K562 (cell line): ENCODE measurements around the gene NRSN2. TPM values are rescaled to one million over a fixed set of nuclear protein-coding genes. Genes with fewer than 3 reads are reported as not detected.

Experiments
- FOXK1 ChIP-seq: sonication (generic); formaldehyde crosslinking; IDR thresholded peaks from 2 replicates; pipeline ENCODE4 v1.8.0; 2022; ENCODE audit warnings: missing genetic modification reagents, mild to moderate bottlenecking, borderline replicate concordance
- FOXM1 ChIP-seq, 2 experiments: fragments of 450-650 bp in 1 of 2; sonication (generic) in 1 of 2; formaldehyde crosslinking in 1 of 2; IDR thresholded peaks; 2 replicates each; pipeline versions ENCODE4 v1.6.1 to v1.9.0; 2017 to 2022; ENCODE audit warnings: low read depth in 2 of 2, mild to moderate bottlenecking in 2 of 2, missing genetic modification reagents in 1 of 2, moderate library complexity in 1 of 2
- HOMEZ ChIP-seq: fragments of 250-450 bp; sonication (Bioruptor Pico); IDR thresholded peaks from 2 replicates; pipeline ENCODE4 v1.4.0; 2020; ENCODE audit warnings: mild to moderate bottlenecking, moderate library complexity
- JUND ChIP-seq, 2 experiments: IDR thresholded peaks; 2 replicates in 1 of 2; 3 replicates in 1 of 2; pipeline ENCODE4 v1.6.1; 2011; ENCODE audit warnings: borderline replicate concordance in 2 of 2, low read depth in 2 of 2, low read length in 2 of 2, improper control_type of control experiment in 1 of 2, missing biosample characterization in 1 of 2, missing genetic modification characterization in 1 of 2, missing genetic modification reagents in 1 of 2
- MAZ ChIP-seq, 2 experiments: fragments of 450-650 bp in 1 of 2; sonication (generic) in 1 of 2; formaldehyde crosslinking; IDR thresholded peaks in 1 of 2; conservative IDR thresholded peaks in 1 of 2; 2 replicates each; pipeline versions ENCODE4 v1.4.0 to v1.5.0; 2020; ENCODE audit warnings: mild to moderate bottlenecking in 1 of 2, missing genetic modification reagents in 1 of 2
- MEIS2 ChIP-seq: fragments of 450-650 bp; IDR thresholded peaks from 2 replicates; pipeline ENCODE4 v1.6.1; 2014; ENCODE audit warnings: mild to moderate bottlenecking; ENCODE audit not compliant: partially characterized antibody
- MGA ChIP-seq: fragments of 450-650 bp; IDR thresholded peaks from 2 replicates; pipeline ENCODE4 v1.6.1; 2016; ENCODE audit warnings: mild to moderate bottlenecking, moderate library complexity
- NCOA1 ChIP-seq: fragments of 450-650 bp; IDR thresholded peaks from 2 replicates; pipeline ENCODE4 v1.6.1; 2016; ENCODE audit warnings: low read depth
- SMARCE1 ChIP-seq: fragments of 450-650 bp; IDR thresholded peaks from 2 replicates; pipeline ENCODE4 v1.7.1; 2016; ENCODE audit warnings: mild to moderate bottlenecking
- SOX6 ChIP-seq: fragments of 450-650 bp; IDR thresholded peaks from 2 replicates; pipeline ENCODE4 v1.6.1; 2014; ENCODE audit warnings: mild to moderate bottlenecking
- SP2 ChIP-seq: IDR thresholded peaks from 2 replicates; pipeline ENCODE4 v1.6.1; 2011; ENCODE audit warnings: mild to moderate bottlenecking, low read depth, low read length, moderate library complexity; ENCODE audit not compliant: poor library complexity, severe bottlenecking; ENCODE audit errors: extremely low read depth
- TRIM24 ChIP-seq, 2 experiments: fragments of 450-650 bp; IDR thresholded peaks; 2 replicates each; pipeline ENCODE4 v1.6.1; 2016
- ZNF184 ChIP-seq: sonication (generic); formaldehyde crosslinking; IDR thresholded peaks from 2 replicates; pipeline ENCODE4 v1.5.0; 2020; ENCODE audit warnings: missing genetic modification reagents
- polyA plus RNA-seq, 8 experiments: library from polyadenylated mRNA; depleted of rRNA in 4 of 8; stranded (reverse) in 5 of 8; unstranded in 3 of 8; fragments of >200 nt; fragmentation: Nextera tagmentation in 2 of 8; fragmentation: Illumina TruSeq in 1 of 8; extraction: Ambion mirVana in 2 of 8; extraction: Trizol in 1 of 8; gene quantifications; 2 replicates each; pipeline versions ENCODE4 v1.2.1 to v1.2.3, GENCODE V29; 2011 to 2014; ENCODE audit warnings: inconsistent platforms in 1 of 8, missing spikeins in 1 of 8
- total RNA-seq, 7 experiments: library from RNA; depleted of rRNA in 6 of 7; stranded (reverse); fragments of >200 nt in 6 of 7; fragmentation: Illumina TruSeq in 2 of 7; extraction: Trizol in 2 of 7; gene quantifications; 2 replicates each; pipeline versions ENCODE4 v1.2.1 to v1.2.3, GENCODE V29; 2011 to 2021; ENCODE audit warnings: low replicate concordance in 1 of 7

The NRSN2 gene
- total and polyA plus RNA-seq, 9 of the 15 experiments (the other 6 are each of a cell fraction or from before 2014, with no cell fraction given) = 7.5 to 29.7 (median 11.1) TPM

DNA sequence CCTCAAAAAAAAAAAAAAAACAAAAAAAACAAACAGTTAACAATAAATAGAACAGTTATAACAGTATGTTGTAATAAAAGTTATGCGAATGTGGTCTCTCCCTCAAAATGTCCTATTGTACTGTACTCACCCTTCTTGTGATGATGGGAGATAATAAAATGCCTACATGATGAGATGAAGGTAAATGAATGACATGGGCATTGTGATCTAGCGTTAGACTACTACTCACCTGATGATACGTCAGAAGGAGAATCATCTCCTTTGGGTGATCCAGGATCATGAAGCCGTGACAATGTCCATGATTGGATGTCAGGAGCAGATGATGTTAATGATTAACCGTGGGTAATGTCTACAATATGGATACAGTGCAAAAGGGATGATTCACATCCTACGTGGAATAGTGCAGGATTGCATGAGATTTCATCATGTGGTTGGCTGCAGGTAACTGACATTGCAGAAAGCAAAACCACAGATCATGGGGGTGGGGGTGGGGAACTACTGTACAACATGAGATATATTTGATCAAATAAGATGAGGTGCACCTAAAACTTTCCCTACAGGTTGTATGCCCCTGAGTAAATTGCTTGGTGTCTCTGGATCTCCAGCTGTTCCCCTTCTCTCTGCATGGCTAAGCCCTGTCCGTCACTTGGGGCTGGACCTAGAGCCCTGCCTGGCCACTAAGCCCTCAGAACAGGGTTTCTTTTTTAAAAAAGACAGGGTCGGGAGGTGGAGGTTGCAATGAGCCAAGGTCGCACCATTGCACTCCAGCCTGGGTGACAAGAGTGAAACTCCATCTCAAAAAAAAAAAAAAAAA, 55.0 kb downstream of the NRSN2 start (continued):
- TF ChIP-seq MGA (no peak), ZNF184 (CRISPR knock-in tag) (no peak), FOXK1 (0 out of 2 replicates have a peak, but pooled peaks have one; percentile 58), NCOA1 (peak; percentile 67; the same call in 1 of the 2 replicates), HOMEZ (CRISPR knock-in tag) (no peak), TRIM24 (IDR thresholded peaks at IDR 0.05) (peak; percentile 90 to 97), SMARCE1 (peak; percentile 69; the same call in 1 of the 2 replicates), SOX6 (peak; percentile 95), JUND (IDR thresholded peaks at IDR 0.05; ENCODE audit: borderline replicate concordance, low read depth, low read length) (peak; percentile 94), JUND (tag; IDR thresholded peaks at IDR 0.05; ENCODE audit: borderline replicate concordance, low read depth, low read length) (peak; percentile 93; the same call in 2 of the 3 replicates), FOXM1 (IDR thresholded peaks at IDR 0.05; ENCODE audit: low read depth) (no peak), FOXM1 (CRISPR knock-in tag; IDR thresholded peaks at IDR 0.05; ENCODE audit: low read depth) (no peak), SP2 (no peak), MEIS2 (peak; percentile 89), MAZ (CRISPR knock-in tag; conservative IDR thresholded peaks at IDR 0.05 in 1 of 2, IDR thresholded peaks at IDR 0.05 in 1 of 2) (0 out of 4 replicates have a peak, but pooled peaks of 1 of the 2 experiments have one; percentile 30)
